ENCODE measurements around the gene KSR2. TPM values are rescaled to one million over a fixed set of nuclear protein-coding genes. Genes with fewer than 3 reads are reported as not detected.

The KSR2 gene
- total and polyA plus RNA-seq, 10 of the 15 experiments (the other 5 are each of a cell fraction or from before 2014, with no cell fraction given) = under 0.01 to 1.5 (median 0.01) TPM; not detected in 3

DNA sequence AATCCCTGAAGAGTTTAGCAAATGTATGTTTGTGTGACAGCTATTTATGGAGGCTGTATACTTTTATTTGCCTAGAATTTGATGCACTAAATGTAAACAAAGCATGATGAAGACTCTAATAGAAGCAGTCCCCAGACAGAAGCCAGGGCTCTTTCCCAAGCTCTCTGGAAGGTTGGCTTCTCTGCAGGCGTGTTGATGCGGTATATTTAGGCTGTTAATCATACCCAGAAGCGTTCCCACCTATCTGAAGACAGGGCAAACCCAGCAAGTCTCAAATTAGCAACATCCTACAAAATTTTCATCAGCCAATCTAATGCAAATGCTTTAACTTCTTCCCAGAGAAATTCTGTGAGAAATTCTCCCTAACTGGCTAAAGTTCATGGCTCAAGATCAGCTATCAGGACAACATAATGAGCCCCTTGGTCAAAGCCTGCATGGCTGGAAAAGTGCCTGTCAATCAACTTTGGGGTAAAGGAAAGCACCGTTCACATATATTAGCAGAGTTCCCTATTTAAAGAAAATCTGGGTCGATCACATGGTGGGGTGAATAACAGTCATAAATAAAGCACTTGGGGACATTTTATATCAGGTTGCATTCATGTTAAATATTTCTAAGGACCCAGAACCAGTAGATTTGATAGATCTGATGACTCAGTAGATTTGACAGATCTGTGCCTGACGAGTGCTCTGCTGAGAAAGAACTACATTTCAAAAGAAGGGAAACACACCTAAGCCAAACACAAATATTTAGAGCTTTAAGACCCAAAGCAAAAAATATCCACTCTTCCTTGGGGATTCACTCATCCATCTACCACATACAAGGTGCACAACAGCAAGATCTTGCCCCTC, 46.6 kb downstream of the KSR2 start:
- FAIRE-seq (no peak), DNase-seq (ENCODE audit: low read depth, low spot score) (no peak), ATAC-seq (no peak)
- no TSS peak for BruUV-seq (replicated peaks)
- no peak for TF ChIP-seq CEBPB (IDR thresholded peaks at IDR 0.05; ENCODE audit: borderline replicate concordance in 1 of 2, low read depth in 2 of 2, low read length in 2 of 2)
- peak; percentile 65 for TF ChIP-seq PBX3 (IDR thresholded peaks at IDR 0.05; ENCODE audit: insufficient replicate concordance, low read depth, low read length)
- TF ChIP-seq MXI1 (IDR thresholded peaks at IDR 0.05; ENCODE audit: low read depth, low read length) = no peak
- peak; percentile 15; the same call in 1 of the 2 replicates for TF ChIP-seq RAD51 (IDR thresholded peaks at IDR 0.05)
- TF ChIP-seq, protein P1, sequence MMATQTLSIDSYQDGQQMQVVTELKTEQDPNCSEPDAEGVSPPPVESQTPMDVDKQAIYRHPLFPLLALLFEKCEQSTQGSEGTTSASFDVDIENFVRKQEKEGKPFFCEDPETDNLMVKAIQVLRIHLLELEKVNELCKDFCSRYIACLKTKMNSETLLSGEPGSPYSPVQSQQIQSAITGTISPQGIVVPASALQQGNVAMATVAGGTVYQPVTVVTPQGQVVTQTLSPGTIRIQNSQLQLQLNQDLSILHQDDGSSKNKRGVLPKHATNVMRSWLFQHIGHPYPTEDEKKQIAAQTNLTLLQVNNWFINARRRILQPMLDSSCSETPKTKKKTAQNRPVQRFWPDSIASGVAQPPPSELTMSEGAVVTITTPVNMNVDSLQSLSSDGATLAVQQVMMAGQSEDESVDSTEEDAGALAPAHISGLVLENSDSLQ (IDR thresholded peaks at IDR 0.05) = peak; percentile 90
- TF ChIP-seq RELB (IDR thresholded peaks at IDR 0.05; ENCODE audit: low read depth) = peak; percentile 43; the same call in 1 of the 2 replicates
- ChIA-PET RAD21 (ENCODE audit: unreplicated experiment) (interaction anchor here (1.1 kb wide), 1 partner anchor 15 kb away, joined by 3 read pairs; no protein-coding TSS in a partner anchor), CTCF (interaction anchor here (0.6 to 2.1 kb wide), 3 partner anchors 32 to 141 kb away, joined by 3 to 8 read pairs (median 3); no protein-coding TSS in a partner anchor), POLR2A (interaction anchor here (1.5 kb wide), 1 partner anchor 25 kb away, joined by 4 read pairs; no protein-coding TSS in a partner anchor), SMC1A (ENCODE audit: uncharacterized antibody, unreplicated experiment) (interaction anchor here (0.7 to 1.6 kb wide), 5 partner anchors 14 to 39 kb away, joined by 3 to 7 read pairs (median 4); no protein-coding TSS in a partner anchor)
- H3K4me1 ChIP-seq (ENCODE audit: control insufficient read depth, insufficient read depth, low read length) = no peaks in the 10 kb centered on the region
- no peaks in the 10 kb centered on the region for H4K20me1 ChIP-seq (ENCODE audit: control insufficient read depth, insufficient read depth)
- H3K27me3 ChIP-seq (replicated peaks in 1 of 2; ENCODE audit: control insufficient read depth in 2 of 2, insufficient read depth in 2 of 2, low read length in 1 of 2) = no peaks in the 10 kb centered on the region
- no peak overlapping the region for H3K4me2 ChIP-seq (ENCODE audit: control insufficient read depth, insufficient read depth)
- in situ Hi-C loops (cut with MboI) (no loop called here), intact Hi-C loops (cut with micrococcal nuclease; ENCODE audit: unreplicated experiment) (no loop called here)
- no peak overlapping the region for H3K9ac ChIP-seq (ENCODE audit: control insufficient read depth, insufficient read depth, low read length)
- no peaks in the 10 kb centered on the region for H3K36me3 ChIP-seq (ENCODE audit: control insufficient read depth in 2 of 2, insufficient read depth in 2 of 2, low read length in 1 of 2)
- H3K9me3 ChIP-seq (replicated peaks; ENCODE audit: control insufficient read depth, insufficient read depth, low read length) = no peaks in the 10 kb centered on the region
- no peak overlapping the region for H2AFZ ChIP-seq (ENCODE audit: control insufficient read depth, low read depth, low read length)
- H3K27ac ChIP-seq (ENCODE audit: control insufficient read depth, insufficient read depth) = no peak overlapping the region
- H3K79me2 ChIP-seq (ENCODE audit: control insufficient read depth, insufficient read depth, low read length) = no peaks in the 10 kb centered on the region
- H3K4me3 ChIP-seq = no peak overlapping the region
- 0% methylated on average over 6 of the region's 6 CpGs for WGBS (ENCODE audit: insufficient coverage, insufficient replicate concordance, low lambda C conversion rate, missing lambda C conversion rate)

Data from GM12878 (cell line).